ENCODE data around the gene ZP4. TPM values are rescaled to one million over a fixed set of nuclear protein-coding genes. Genes with fewer than 3 reads are reported as not detected.

ZP4 gene
- total and polyA plus RNA-seq, 2 of the 4 experiments (the other 2 are of a cell fraction), result not detected

- Histone ChIP-seq H3K4me1 (ENCODE audit: control insufficient read depth, insufficient read depth, low read length) (no peaks in the 10 kb centered on the region), H3K27ac (ENCODE audit: insufficient read depth, low read length) (no peak overlapping the region), H3K14ac (replicated peaks; ENCODE audit: low read depth, low read length) (no peak overlapping the region), H3K79me1 (ENCODE audit: low read depth in 1 of 2, low read length in 2 of 2) (no peaks in the 10 kb centered on the region), H3K36me3 (ENCODE audit: control insufficient read depth, insufficient read depth, low read length) (no peaks in the 10 kb centered on the region), H2AK9ac (replicated peaks; ENCODE audit: low read depth, low read length, poor library complexity) (no peak overlapping the region), H2BK15ac (ENCODE audit: low read depth, low read length) (no peak overlapping the region), H2BK20ac (ENCODE audit: low read depth, low read length) (no peak overlapping the region), H2BK5ac (ENCODE audit: low read depth, low read length, poor library complexity, severe bottlenecking) (no peak overlapping the region), H4K8ac (ENCODE audit: low read depth in 2 of 2, low read length in 2 of 2) (no peak overlapping the region), H3K9me3 (ENCODE audit: control insufficient read depth, insufficient read depth, low read length) (peaks cover 2% of the 10 kb centered on the region; the same call in 1 of the 2 replicates), H3K4me2 (ENCODE audit: low read depth, low read length) (no peak overlapping the region), H3K18ac (ENCODE audit: low read depth, low read length) (no peak overlapping the region), H3K56ac (ENCODE audit: extremely low read depth, insufficient read depth, low read length) (no peak overlapping the region), H4K20me1 (ENCODE audit: insufficient read depth, low read length) (no peaks in the 10 kb centered on the region), H3K4ac (ENCODE audit: low read depth, low read length) (no peak overlapping the region), H2AK5ac (ENCODE audit: low read depth, low read length) (no peak overlapping the region), H4K5ac (ENCODE audit: low read depth, low read length) (no peak overlapping the region), H4K91ac (ENCODE audit: insufficient read depth, low read depth, low read length) (no peak overlapping the region), H3K27me3 (ENCODE audit: control insufficient read depth, insufficient read depth, low read length) (no peaks in the 10 kb centered on the region), H3K9me1 (ENCODE audit: insufficient read depth, low read length) (no peaks in the 10 kb centered on the region), H3K9ac (ENCODE audit: low read depth, low read length) (no peak overlapping the region), H3K4me3 (ENCODE audit: insufficient read depth, low read depth, low read length) (no peak overlapping the region), H2BK120ac (ENCODE audit: low read depth, low read length) (no peak overlapping the region), H2AFZ (replicated peaks; ENCODE audit: low read length, poor library complexity) (no peak overlapping the region), H3K23ac (ENCODE audit: low read depth, low read length) (no peak overlapping the region)
- CTCF ChIA-PET, result no interaction called here
- no peak for ATAC-seq (ENCODE audit: low read depth)
- DNase-seq, result no peak
- in situ Hi-C loops (cut with MboI; ENCODE audit: low sequenced_read_pairs) (no loop called here), dilution Hi-C loops (cut with HindIII; ENCODE audit: low sequenced_read_pairs, unreplicated experiment) (no loop called here), intact Hi-C loops (cut with micrococcal nuclease) (no loop called here)
- 25% methylated on average over 1 of the region's 5 CpGs; no CpG with 5 or more reads in 1 of the 2 experiments for WGBS, 2 experiments (ENCODE audit: extremely low coverage in 2 of 2, insufficient read length in 1 of 2)
- TF ChIP-seq MAFK (IDR thresholded peaks at IDR 0.05; ENCODE audit: low read depth, low read length) (no peak), MAZ (IDR thresholded peaks at IDR 0.05; ENCODE audit: borderline replicate concordance, low read depth, low read length) (no peak), CTCF (conservative IDR thresholded peaks at IDR 0.05; ENCODE audit: low read depth, low read length) (no peak), CEBPB (IDR thresholded peaks at IDR 0.05; ENCODE audit: low read depth, low read length) (no peak), SMC3 (IDR thresholded peaks at IDR 0.05; ENCODE audit: low read depth, low read length) (no peak)
- no TSS peak for BruUV-seq (replicated peaks)
- POLR2A ChIA-PET (ENCODE audit: unreplicated experiment), result no interaction called here
These were observed 47.3 kb upstream of the ZP4 start for GRCh38 chr1:237938068-237938467.

Data from IMR-90 (cell line).